Measurements from ENCODE around the gene ADAMTS1. TPM values are rescaled to one million over a fixed set of nuclear protein-coding genes. Genes with fewer than 3 reads are reported as not detected.

The ADAMTS1 gene
- 82.2 and 200 TPM in 2 replicates for total RNA-seq (ENCODE audit: low replicate concordance)

GRCh38 chr21:26845066-26845758 lies at the start of gene ADAMTS1:
Gene ADAMTS1 (minus strand): TSS chr21:26845409. CDS start chr21:26844954, 455 bp downstream.

Other genes starting within 250 kb of the ADAMTS1 start
- gene ADAMTS5, start 121.7 kb upstream of the ADAMTS1 start, total RNA-seq (ENCODE audit: low replicate concordance), result 0.08 and 8.1 TPM in 2 replicates